A204.1 (cell line): ENCODE results near the gene CDHR2.

Source experiments
- FAIRE-seq: peaks from 2 replicates; lab custom pipeline; 2012; peaks lifted over from hg19 to GRCh38; lab: Jason Lieb, UNC

CDHR2 gene, protein sequence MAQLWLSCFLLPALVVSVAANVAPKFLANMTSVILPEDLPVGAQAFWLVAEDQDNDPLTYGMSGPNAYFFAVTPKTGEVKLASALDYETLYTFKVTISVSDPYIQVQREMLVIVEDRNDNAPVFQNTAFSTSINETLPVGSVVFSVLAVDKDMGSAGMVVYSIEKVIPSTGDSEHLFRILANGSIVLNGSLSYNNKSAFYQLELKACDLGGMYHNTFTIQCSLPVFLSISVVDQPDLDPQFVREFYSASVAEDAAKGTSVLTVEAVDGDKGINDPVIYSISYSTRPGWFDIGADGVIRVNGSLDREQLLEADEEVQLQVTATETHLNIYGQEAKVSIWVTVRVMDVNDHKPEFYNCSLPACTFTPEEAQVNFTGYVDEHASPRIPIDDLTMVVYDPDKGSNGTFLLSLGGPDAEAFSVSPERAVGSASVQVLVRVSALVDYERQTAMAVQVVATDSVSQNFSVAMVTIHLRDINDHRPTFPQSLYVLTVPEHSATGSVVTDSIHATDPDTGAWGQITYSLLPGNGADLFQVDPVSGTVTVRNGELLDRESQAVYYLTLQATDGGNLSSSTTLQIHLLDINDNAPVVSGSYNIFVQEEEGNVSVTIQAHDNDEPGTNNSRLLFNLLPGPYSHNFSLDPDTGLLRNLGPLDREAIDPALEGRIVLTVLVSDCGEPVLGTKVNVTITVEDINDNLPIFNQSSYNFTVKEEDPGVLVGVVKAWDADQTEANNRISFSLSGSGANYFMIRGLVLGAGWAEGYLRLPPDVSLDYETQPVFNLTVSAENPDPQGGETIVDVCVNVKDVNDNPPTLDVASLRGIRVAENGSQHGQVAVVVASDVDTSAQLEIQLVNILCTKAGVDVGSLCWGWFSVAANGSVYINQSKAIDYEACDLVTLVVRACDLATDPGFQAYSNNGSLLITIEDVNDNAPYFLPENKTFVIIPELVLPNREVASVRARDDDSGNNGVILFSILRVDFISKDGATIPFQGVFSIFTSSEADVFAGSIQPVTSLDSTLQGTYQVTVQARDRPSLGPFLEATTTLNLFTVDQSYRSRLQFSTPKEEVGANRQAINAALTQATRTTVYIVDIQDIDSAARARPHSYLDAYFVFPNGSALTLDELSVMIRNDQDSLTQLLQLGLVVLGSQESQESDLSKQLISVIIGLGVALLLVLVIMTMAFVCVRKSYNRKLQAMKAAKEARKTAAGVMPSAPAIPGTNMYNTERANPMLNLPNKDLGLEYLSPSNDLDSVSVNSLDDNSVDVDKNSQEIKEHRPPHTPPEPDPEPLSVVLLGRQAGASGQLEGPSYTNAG (N-terminal part only)

DNA sequence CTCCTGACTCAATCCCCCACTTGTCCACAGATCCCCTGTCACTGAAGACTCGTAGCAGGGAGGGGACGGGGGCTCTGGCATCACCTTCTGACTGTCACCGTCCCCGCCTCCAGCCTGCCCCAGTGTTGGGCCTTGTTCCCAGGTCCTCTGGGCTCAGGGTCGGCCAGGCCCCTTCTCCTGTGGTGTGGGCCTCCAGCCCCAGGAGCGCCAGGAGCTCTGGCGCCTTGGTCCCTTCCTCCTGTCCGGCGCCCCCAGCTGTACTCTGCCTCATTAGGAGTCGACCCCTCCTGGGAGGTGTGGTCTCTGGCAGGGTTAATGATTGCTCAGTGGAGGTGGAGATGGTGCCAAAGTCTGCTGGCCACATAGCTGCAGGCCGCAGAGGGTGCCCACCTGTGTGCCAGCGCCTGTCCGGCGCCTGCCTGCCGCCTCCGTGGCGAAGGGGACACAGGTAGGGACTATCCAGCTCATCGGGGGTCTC, at the start of gene CDHR2:
Gene CDHR2 (plus strand): TSS at position 376 of the 478 bp plus-strand sequence. CDS start 16,011 bp downstream, outside the sequence.
- no peak for FAIRE-seq

DNA sequence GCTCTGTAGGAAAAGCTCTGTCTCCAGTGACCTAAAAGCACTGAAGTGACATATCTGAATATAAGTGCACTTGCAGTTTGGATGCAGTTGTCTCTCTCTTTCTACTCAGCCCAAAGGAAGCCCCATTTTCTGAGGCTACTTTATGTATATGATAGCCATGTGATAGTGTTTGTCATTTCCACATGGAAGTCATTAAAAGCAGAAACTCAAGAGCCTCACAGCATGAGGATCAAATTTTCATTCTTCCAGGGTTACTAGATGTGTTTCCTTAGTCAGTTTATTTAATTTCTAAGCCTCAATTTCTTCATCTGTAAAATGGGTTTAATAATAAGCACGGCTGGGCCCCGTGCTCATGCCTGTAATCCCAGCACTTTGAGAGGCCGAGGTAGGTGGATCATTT, 48.6 kb upstream of the CDHR2 start:
- no peak for FAIRE-seq

DNA sequence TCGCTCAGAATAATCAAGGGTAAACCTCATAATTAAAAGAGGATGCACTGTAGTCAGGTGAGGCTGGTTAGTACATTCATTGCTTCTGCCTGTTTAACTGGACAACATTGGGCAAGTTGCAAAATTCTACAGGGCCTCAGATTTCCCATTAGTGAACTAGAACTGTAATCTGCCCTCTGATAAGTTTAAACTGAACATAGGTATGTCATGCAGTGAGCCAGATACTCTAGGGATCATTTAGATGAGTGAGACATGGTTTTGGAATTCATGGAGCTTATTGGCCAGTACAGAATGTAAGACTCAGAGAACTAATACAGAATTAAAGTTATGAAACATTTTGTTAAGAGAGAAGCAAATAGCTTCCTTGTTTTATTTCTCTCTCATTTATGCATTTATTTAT, 47.8 kb upstream of the CDHR2 start:
- FAIRE-seq: no peak

DNA sequence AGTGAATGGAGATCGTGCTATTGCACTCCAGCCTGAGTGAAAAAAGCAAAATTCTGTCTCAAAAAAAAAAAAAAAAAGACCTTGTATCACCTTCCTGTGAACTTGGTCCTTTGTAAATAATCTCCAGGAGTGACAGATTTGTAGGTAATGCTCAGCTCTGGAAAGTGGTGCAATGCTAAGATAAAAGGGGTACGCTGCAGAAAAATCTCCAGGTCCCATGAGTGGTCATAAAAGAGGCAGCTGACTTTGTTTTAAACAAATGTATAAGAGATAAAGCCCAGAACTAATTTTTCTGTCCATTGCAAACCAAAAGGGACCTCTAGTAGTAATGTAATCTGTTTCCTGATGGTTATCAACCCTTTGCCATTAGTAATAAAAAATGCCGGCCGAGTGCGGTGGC, 45.6 kb upstream of the CDHR2 start:
- FAIRE-seq: no peak

DNA sequence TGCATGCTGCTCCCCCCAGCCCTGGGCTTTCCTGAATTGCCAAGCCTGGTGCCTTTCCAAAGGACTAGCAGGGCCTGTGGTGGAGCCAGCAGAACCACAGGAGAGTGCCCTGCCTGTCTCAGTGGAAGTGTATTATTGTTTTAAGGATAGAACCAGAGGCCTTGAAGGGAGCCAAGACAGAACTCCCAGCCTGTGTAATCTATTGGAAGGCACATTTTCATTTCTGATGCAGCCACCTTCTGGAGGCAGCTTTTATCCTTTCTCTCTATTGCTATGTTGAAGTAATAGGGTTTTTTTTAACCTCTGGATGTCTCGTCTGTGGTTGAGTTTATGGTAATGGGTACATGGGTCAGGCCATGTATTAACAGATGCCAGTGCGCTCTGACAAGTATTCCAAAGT, 41.2 kb upstream of the CDHR2 start:
- no peak for FAIRE-seq

DNA sequence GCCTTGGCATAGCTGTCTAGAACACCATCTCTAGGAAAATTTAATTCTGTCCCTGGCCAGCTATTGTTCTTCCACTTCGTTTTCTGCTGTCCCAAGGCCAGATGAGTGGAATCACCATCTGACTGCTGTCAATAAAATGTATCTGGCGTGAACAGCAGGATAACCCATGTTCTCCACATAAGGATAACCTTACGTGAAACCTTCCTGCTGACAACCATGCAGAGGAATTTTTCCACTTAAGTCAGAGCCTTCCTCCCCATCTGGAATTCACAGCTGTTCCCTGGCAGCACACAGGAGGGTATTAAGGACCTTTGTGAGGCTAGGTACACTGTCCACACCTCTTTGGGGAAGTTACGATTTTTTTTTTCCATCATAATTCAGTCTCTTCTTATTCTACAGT, 40.5 kb upstream of the CDHR2 start:
- FAIRE-seq: no peak

DNA sequence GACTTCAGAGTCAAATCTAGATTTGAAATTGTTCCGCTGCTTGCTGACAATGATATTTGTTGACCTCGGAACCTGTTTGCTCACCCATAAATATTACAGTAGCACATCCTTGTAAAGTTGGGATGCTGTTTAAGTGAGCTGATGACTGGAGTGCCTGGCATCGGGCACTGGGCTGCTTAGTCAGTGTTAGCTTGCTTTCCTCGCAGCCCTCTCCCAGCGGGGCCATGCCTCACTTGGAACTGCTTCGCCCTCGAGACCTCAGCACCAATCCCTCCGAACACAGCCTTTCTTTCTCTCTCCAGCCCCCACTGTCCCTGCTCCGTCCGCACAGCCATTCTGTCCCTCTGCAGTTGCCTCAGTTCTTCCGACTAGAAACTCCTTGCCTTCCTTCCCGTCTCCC, 35.4 kb upstream of the CDHR2 start:
- FAIRE-seq: no peak

DNA sequence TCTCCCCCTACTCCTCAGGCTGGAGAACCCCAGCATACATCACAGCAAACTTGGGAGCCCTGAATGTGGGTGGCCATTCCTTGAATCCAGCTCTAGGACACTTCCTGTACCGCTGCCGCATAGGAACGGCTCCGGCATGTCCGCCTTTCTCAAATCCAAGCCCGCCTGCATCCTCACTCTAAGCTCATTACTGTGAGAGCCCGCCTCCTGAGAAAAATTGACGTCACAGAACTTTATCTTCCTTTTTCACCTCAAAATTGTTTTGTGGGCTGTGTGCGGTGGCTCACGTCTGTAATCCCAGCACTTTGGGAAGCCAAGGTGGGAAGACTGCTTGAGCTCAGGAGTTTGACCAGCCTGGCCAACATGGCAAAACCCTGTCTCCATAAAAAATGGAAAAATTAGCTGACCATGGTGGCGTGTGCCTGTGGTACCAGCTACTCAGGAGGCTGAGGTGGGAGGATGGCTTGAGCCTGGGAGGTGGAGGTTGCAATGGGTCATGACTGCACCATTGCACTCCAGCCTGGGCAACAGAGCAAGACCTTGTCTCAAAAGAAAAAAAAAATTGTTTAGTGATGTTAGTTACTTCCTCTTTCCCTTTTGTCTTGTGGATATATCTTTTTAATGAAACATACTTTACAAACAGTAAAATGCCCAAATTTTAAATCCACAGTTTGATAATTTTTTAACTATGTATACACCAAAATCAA, 34.7 kb upstream of the CDHR2 start:
- no peak for FAIRE-seq

DNA sequence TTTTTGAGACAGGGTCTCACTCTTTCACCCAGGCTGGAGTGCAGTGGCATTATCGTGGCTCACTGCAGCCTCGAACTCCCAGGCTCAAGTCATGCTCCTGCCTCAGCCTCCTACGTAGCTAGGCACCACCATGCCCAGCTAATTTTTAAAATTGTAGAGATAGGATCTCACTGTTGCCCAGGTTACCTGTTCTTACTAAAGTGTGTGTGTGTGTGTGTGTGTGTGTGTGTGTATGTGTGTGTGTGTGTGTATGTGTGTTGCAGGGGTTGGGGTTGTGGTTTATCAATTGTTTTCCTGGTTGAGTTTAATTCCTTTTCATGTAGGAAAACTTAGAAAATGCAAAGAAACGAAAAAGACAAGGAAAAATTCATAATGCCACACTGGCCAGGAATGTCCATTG, 33.7 kb upstream of the CDHR2 start:
- FAIRE-seq: no peak

DNA sequence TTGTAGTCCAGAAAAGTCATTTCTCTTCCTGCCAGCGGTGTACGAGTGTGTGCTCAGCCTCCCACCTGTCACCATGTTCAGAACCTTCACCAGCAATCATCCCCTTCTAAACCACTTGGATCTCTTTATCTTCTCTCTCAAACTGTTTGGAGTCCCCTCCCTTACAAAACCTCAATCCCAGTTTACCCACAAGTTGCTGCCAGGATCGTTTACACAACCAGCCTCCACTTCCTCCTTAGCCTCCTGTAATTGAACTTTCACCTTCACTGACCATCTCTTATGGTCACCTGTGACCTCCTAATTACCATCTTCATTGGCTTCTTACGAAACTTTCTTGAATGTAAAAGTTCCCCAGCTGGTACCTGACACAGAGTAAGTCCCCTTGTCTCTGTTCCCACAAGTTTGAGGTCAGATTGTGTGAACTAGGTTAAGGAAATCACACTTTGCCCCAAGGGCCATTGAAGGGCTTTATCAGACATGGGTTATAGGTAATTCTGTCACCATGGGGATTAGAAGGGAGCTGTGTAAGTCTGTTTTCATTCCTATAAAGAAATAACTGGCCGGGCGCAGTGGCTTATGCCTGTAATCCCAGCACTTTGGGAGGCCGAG, 32.0 kb upstream of the CDHR2 start:
- FAIRE-seq: no peak

DNA sequence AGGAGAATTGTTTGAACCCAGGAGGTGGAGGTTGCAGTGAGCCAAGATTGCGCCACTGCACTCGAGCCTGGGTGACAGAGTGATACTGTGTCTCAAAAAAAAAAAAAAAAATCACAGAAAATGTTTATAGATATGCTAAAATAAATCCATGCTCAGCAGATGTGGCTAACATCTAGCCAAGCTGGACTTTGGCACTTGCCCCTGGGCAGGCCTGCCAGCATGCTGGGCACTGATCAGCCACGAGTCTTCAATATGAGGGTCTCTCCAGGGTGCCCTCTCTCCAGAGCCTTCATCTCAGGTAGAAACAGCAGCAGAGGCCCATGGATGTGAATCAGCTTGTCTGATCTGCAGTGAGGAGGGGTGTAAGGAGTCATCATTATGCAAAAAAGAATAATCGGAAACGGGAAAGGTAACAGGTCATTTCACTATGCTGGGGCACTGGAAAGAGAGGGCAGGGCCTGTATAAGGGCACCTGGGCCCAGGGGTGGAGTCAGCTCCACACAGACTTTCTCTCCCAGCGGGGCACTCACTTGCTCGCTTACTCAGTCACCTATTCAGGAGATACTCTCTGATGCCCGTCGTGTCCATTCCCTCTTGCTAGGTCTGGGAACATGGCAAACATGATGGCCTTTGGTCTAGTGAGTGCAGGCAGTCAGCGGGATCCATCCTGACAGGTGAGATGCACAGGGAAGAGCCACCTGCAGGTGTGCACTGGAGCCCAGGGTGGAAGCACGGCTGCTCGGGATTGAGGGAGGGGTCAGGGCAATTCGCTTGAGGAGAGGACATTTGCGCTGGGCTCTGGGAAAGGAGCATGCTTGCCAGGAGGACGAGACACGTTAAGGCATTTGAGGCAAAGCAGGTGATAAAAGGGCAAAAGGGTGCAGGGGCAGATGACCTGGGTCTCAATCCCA, 29.1 kb upstream of the CDHR2 start:
- FAIRE-seq: no peak

DNA sequence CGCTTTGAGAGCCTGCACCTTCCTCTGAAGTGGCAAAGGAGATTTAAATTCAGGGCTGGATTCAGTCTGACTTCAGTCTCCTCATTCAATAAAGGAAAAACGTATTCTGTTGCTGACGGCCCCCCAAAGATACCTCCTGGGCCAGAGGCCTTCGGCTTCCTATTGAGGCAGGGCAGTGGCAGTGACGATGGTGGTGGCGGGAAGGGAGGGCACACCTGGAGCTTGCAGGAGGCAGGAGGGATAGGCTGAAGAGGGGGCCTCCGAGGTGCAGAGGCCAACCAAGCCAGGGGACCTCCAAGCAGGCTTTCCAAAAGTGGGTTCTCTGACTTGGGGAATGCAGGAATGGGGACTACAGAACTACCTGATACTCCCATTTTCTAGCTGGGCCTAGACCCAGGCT, 27.9 kb upstream of the CDHR2 start:
- no peak for FAIRE-seq

DNA sequence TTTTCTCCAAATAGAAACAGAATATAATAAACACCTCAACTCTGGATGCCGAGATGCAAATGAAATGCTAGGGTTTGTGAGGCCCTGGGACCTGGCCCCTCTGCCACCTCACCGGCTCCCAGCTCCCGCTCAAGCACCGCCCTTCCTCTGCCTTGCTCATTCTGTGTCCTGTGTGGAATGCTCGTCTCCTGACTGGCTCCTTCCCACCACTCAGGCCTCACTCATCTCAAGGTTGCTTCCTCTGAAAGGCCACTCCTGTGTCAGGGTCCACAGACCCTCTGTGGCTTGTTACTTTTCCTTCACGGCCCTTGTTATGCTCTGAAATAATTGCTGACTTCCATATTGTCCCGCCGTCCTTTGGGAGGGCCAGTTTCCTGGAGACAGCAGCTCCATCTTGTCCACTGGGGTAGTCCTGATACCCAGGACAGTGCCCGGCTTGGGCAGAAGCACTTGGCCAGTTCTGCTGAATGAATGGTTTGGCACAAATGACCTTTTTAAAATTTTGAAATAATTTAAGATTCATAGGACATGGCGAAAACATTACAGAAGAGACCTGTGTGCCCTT, 27.4 kb upstream of the CDHR2 start:
- FAIRE-seq: no peak

DNA sequence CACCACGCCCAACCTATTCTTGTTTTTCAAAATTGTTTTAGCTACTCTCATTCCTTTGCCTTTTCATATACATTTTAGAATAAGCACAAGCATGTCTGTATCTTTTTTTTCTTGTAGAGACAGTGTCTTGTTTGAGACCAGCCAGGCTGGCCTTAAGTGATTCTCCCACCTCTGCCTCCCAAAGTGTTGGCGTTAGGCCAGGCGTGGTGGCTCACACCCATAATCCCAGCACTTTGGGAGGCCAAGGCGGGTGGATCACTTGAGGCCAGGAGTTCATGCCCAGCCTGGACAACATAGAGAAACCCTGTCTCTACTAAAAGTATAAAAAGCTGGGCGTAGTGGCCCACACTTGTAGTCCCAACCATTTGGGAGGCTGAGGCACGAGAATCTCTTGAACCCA, 25.0 kb upstream of the CDHR2 start:
- FAIRE-seq: no peak

DNA sequence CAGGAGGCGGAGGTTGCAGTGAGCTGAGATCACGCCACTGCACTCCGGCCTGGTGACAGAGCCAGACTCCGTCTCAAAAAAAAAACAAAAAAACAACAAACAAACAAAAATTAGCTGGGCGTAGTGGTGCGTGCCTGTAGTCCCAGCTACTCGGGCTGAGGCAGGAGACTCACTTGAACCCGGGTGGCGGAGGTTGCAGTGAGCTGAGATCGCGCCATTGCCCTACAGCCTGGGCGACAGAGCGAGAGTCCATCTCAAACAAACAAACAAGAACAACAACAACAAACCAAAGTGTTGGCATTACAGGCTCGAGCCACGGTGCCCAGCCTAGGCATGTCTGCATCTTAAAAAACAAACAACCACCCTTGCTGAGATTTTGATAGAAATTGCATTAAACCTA, 24.2 kb upstream of the CDHR2 start:
- no peak for FAIRE-seq

DNA sequence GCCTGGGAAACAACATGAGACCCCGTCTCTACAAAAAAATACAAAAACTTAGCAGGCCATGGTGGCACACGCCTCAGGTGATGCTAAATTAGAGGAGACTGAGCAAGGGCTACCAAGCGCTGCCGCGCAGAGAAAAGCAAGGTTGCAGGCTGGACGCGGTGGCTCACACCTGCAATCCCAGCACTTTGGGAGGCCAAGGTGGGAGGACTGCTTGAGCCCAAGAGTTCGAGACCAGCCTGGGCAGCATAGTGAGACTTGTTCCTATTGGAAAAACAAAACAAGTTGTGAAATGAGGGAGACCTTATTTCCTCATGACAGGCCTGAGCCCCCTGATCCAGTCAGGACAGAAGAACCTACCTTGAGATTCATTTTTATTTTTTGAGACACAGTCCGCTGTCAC, 23.5 kb upstream of the CDHR2 start:
- FAIRE-seq: no peak

DNA sequence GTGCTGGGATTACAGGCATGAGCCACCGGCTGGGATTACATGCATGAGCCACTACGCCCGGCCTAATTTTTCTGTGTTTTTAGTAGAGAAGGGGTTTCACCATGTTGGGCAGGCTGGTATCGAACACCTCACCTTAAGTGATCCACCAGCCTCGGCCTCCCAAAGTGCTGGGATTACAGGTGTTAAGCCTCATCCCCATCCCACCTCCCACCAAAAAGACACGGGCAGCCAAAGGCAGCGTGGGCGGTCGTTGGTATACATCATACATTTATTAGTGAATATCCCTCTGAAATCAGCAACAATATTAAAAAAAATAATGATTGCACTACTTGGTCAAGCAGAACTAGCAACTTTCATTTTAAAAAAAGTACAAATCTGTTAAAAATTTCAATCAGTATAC, 22.7 kb upstream of the CDHR2 start:
- no peak for FAIRE-seq

DNA sequence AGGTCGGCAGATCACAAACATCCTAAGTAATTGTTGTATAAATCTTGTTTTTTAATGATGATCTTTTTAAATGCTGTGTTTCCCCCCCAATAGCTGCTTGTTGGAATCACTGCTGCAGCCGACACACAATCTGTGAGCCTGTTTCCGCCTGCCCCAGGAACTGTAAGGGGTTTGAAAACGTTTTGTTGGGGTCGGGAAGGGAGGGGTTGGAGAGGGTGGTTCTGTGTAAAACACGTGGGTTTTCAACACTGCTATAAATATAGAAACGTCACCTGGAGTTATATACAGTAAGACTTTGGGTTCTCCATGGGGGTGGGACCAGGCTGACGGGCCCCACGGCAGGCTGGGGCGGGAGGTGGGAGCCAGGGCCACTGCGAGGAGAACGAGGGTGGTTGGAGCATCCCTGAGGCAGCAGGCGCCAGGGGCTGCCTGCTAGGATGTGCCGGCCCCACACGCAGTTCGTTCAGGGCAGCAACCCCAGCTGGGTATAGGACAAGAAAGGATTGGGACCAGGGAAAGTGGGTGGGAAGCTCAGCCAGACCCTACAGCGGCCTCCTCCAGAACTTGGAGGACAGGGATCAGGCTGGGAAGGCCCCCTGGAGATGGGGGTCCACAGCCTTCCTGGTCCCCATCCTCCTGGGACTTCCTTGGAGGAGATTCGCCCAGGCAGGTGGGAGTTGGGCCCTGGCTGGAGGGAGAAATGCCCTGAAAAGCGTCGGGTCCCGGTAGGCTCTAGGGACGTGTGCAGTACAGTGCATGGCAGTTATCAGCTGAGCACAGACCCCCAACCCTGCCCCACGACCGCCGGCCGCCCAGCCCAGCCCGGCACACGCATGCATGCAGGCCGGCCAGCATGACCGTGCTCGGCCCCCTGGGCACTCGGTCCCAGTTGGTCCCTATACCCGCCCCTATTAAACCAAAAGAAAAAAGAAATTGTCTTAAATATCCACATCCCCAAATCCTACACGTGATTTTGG, 21.6 kb upstream of the CDHR2 start:
- FAIRE-seq: no peak

DNA sequence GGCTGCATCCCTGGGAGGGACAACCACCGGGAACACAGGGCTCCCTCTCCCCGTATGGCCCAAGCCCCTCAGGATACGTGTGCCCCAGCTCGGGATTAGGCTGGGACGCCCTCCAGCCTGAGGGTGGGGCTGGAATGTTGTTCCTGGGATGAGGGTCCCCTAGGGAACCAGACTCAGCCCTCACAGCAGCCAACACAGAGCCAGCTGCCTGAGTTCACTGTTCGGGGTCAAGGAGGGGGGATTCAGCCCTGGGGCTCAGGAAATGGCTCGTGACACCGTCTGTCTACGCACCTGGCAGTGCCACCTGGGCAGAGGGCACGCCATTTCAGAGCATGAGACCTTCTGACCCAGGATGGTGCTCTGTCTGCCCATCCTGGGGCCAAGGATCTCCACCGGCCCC, 20.8 kb upstream of the CDHR2 start:
- no peak for FAIRE-seq
